Ectodermal cell (in vitro differentiated cells): ENCODE data around the gene KRT3.

Experiments used
- H3K27ac ChIP-seq: 2 replicates; pipeline ENCODE4 v1.7.0; 2013; ENCODE audit warnings: mild to moderate bottlenecking, low read depth, low read length; ENCODE audit not compliant: insufficient read depth, poor library complexity, severe bottlenecking
- H3K27me3 ChIP-seq: 2 replicates; pipeline ENCODE4 v1.7.0; 2013; ENCODE audit warnings: mild to moderate bottlenecking, low read length; ENCODE audit not compliant: insufficient read depth, control insufficient read depth, poor library complexity, severe bottlenecking
- H3K36me3 ChIP-seq: one replicate; pipeline ENCODE4 v1.7.0; 2013; ENCODE audit warnings: low read length; ENCODE audit not compliant: control insufficient read depth, insufficient read depth
- H3K4me1 ChIP-seq: one replicate; pipeline ENCODE4 v1.7.0; 2013; ENCODE audit warnings: low read length; ENCODE audit not compliant: control insufficient read depth, insufficient read depth
- H3K4me3 ChIP-seq: 2 replicates; pipeline ENCODE4 v1.7.0; 2013; ENCODE audit warnings: low read depth, low read length, control low read depth; ENCODE audit not compliant: insufficient read depth
- H3K9me3 ChIP-seq: 2 replicates; pipeline ENCODE4 v1.7.0; 2013; ENCODE audit warnings: mild to moderate bottlenecking, low read length, moderate library complexity; ENCODE audit not compliant: control insufficient read depth
- WGBS, 2 experiments: methylation state at CpG; one replicate each; pipeline ENCODE4 v1.1.7; 2013; ENCODE audit warnings: missing lambda C conversion rate in 2 of 2; 5-methylcytosine and 5-hydroxymethylcytosine counted together

Gene KRT3

GRCh38 chr12:52813885-52814709 is 18.2 kb upstream of the KRT3 start, which contains the start of gene KRT4:
Gene KRT4, minus strand, starts transcription at chr12:52814116. Its CDS starts 58 bp downstream, at chr12:52814058.
- Histone ChIP-seq H3K27ac (no peak within 1 kb of the TSS), H3K4me1 (peaks cover 7% of the 10 kb centered on the region), H3K9me3 (no peaks in the 10 kb centered on the region), H3K36me3 (no peaks in the 10 kb centered on the region), H3K27me3 (no peaks in the 10 kb centered on the region), H3K4me3 (no peak within 1 kb of the TSS)
- WGBS, 2 experiments = 92 to 93% methylated on average over 15 of the region's 15 CpGs

- no peaks in the 10 kb centered on the region for H3K27me3 ChIP-seq
- WGBS, 2 experiments = 94 to 97% methylated on average over 10 of the region's 10 CpGs
Observed at GRCh38 chr12:52813203-52813819, 17.4 kb upstream of the KRT3 start.

GRCh38 chr12:52812749-52813148 is 16.8 kb upstream of the KRT3 start:
- H3K27me3 ChIP-seq = no peaks in the 10 kb centered on the region
- H3K9me3 ChIP-seq = no peaks in the 10 kb centered on the region
- H3K4me3 ChIP-seq = no peak overlapping the region
- H3K27ac ChIP-seq = no peak overlapping the region
- H3K36me3 ChIP-seq = no peaks in the 10 kb centered on the region
- WGBS, 2 experiments = 81 to 90% methylated on average over 3 of the region's 3 CpGs
- H3K4me1 ChIP-seq = no peaks in the 10 kb centered on the region

More at GRCh38 chr12:52813203-52813819, 17.4 kb upstream of the KRT3 start:
- no peaks in the 10 kb centered on the region for H3K9me3 ChIP-seq
- H3K4me1 ChIP-seq = no peaks in the 10 kb centered on the region
- no peaks in the 10 kb centered on the region for H3K36me3 ChIP-seq
- no peak overlapping the region for H3K27ac ChIP-seq
- H3K4me3 ChIP-seq = no peak overlapping the region

GRCh38 chr12:52812073-52812400 is 16.1 kb upstream of the KRT3 start:
- Histone ChIP-seq H3K4me1 (no peaks in the 10 kb centered on the region), H3K9me3 (no peaks in the 10 kb centered on the region), H3K36me3 (no peaks in the 10 kb centered on the region), H3K27ac (no peak overlapping the region), H3K4me3 (no peak overlapping the region), H3K27me3 (no peaks in the 10 kb centered on the region)
- WGBS, 2 experiments = 77 to 78% methylated on average over 4 of the region's 4 CpGs

- no peaks in the 10 kb centered on the region for H3K27me3 ChIP-seq
- H3K36me3 ChIP-seq = no peaks in the 10 kb centered on the region
- no peaks in the 10 kb centered on the region for H3K9me3 ChIP-seq
- H3K4me3 ChIP-seq = no peak overlapping the region
- H3K27ac ChIP-seq = no peak overlapping the region
- 92% methylated on average over 9 of the region's 9 CpGs for WGBS, 2 experiments
- H3K4me1 ChIP-seq = no peaks in the 10 kb centered on the region
Observed at GRCh38 chr12:52811191-52812072, 15.5 kb upstream of the KRT3 start.

GRCh38 chr12:52810554-52810953 is 14.6 kb upstream of the KRT3 start:
- no peak overlapping the region for H3K4me3 ChIP-seq
- H3K36me3 ChIP-seq = no peaks in the 10 kb centered on the region
- H3K4me1 ChIP-seq = no peaks in the 10 kb centered on the region
- WGBS, 2 experiments = 71 to 72% methylated on average over 5 of the region's 5 CpGs
- H3K27ac ChIP-seq = no peak overlapping the region
- H3K27me3 ChIP-seq = no peaks in the 10 kb centered on the region
- H3K9me3 ChIP-seq = no peaks in the 10 kb centered on the region

GRCh38 chr12:52809166-52809565 is 13.2 kb upstream of the KRT3 start:
- H3K27me3 ChIP-seq = no peaks in the 10 kb centered on the region
- H3K4me1 ChIP-seq = peaks cover 6% of the 10 kb centered on the region
- H3K27ac ChIP-seq = no peak overlapping the region
- no peak overlapping the region for H3K4me3 ChIP-seq
- H3K9me3 ChIP-seq = no peaks in the 10 kb centered on the region
- H3K36me3 ChIP-seq = no peaks in the 10 kb centered on the region
- 91% methylated on average over 7 of the region's 7 CpGs for WGBS, 2 experiments

- Histone ChIP-seq H3K27me3 (no peaks in the 10 kb centered on the region), H3K4me1 (peaks cover 6% of the 10 kb centered on the region), H3K27ac (no peak overlapping the region), H3K4me3 (no peak overlapping the region), H3K36me3 (no peaks in the 10 kb centered on the region), H3K9me3 (no peaks in the 10 kb centered on the region)
- WGBS, 2 experiments = 95 to 97% methylated on average over 8 of the region's 8 CpGs
Observed at GRCh38 chr12:52808573-52809160, 12.8 kb upstream of the KRT3 start.

GRCh38 chr12:52807544-52808470 is 11.9 kb upstream of the KRT3 start:
- Histone ChIP-seq H3K9me3 (no peaks in the 10 kb centered on the region), H3K27me3 (no peaks in the 10 kb centered on the region), H3K27ac (no peak overlapping the region), H3K36me3 (no peaks in the 10 kb centered on the region), H3K4me1 (peaks cover 6% of the 10 kb centered on the region), H3K4me3 (no peak overlapping the region)
- WGBS, 2 experiments = 93 to 94% methylated on average over 16 of the region's 16 CpGs
